HepG2 (cell line): ENCODE data around the gene ZNF783. TPM values are rescaled to one million over a fixed set of nuclear protein-coding genes. Genes with fewer than 3 reads are reported as not detected.

Experiments used
- ATAC-seq: fragments of 200-7000 bp; cut with Tn5 transposase; 3 replicates; pipeline ENCODE4 v1.9.1; 2020; ENCODE audit warnings: mild to moderate bottlenecking, moderate library complexity
- BruUV-seq: library from RNA; stranded (reverse); fragments of 400-500 nt; replicated peaks from 2 replicates; lab custom pipeline; 2021; lab: Mats Ljungman, UMichigan
- CTCF ChIA-PET: fragments of 300-600 bp; formaldehyde crosslinking; extraction: SDS; loops from one replicate; lab custom pipeline; 2021; ENCODE audit warnings: low total read pairs, inconsistent platforms, low intra/inter-chr PET ratio; lab: Yijun Ruan, JAX
- POLR2A ChIA-PET: fragments of 350-600 bp; sonication (Branson Sonifier 250); formaldehyde crosslinking; loops from one replicate; lab custom pipeline; 2020; ENCODE audit warnings: antibody characterized with exemption, inconsistent platforms; lab: Yijun Ruan, JAX
- DNase-seq: peaks from one replicate; pipeline ENCODE4 v3.0.0-alpha.2; 2015; ENCODE audit warnings: low spot score
- FAIRE-seq: peaks from 3 replicates; lab custom pipeline; 2011; peaks lifted over from hg19 to GRCh38; lab: Jason Lieb, UNC
- H2AFZ ChIP-seq: one replicate; pipeline ENCODE4 v1.6.1; 2011; ENCODE audit warnings: low read length, inconsistent platforms
- H3K27ac ChIP-seq: fragments of 300-600 bp; 3 replicates; pipeline ENCODE4 v1.8.0; 2011; ENCODE audit warnings: mixed run types, mild to moderate bottlenecking, mixed read lengths, low read length, inconsistent platforms; ENCODE audit not compliant: insufficient read depth; ENCODE audit errors: extremely low read length
- H3K27me3 ChIP-seq, 2 experiments: fragments of 200-600 bp in 1 of 2; 2 replicates in 1 of 2; 3 replicates in 1 of 2; pipeline versions ENCODE4 v1.6.0 to v1.8.0; 2011; ENCODE audit warnings: low read length in 2 of 2, mild to moderate bottlenecking in 2 of 2, moderate library complexity in 2 of 2, inconsistent platforms in 1 of 2; ENCODE audit not compliant: insufficient read depth in 2 of 2, control insufficient read depth in 1 of 2
- H3K36me3 ChIP-seq, 2 experiments: fragments of 200-600 bp in 1 of 2; replicated peaks in 1 of 2; 2 replicates in 1 of 2; 3 replicates in 1 of 2; pipeline versions ENCODE4 v1.5.1 to v1.8.0; 2011; ENCODE audit warnings: low read length in 2 of 2, inconsistent platforms in 1 of 2; ENCODE audit not compliant: insufficient read depth in 2 of 2, control insufficient read depth in 1 of 2
- H3K4me1 ChIP-seq: 2 replicates; pipeline ENCODE4 v1.5.1; 2012; ENCODE audit warnings: low read length, inconsistent platforms; ENCODE audit not compliant: insufficient read depth
- H3K4me2 ChIP-seq: 2 replicates; pipeline ENCODE4 v1.6.0; 2011; ENCODE audit warnings: low read depth, low read length, inconsistent platforms
- H3K4me3 ChIP-seq, 3 experiments: fragments of 200-600 bp in 1 of 3; sonication (generic), shearing (Covaris generic) in 1 of 3; replicated peaks in 1 of 3; 2 replicates each; pipeline ENCODE4 v1.5.1; 2011 to 2016; ENCODE audit warnings: low read length in 3 of 3, inconsistent platforms in 2 of 3, low read depth in 2 of 3, mild to moderate bottlenecking in 2 of 3, control low read depth in 1 of 3, mixed read lengths in 1 of 3; ENCODE audit not compliant: insufficient read depth in 1 of 3
- H3K79me2 ChIP-seq: one replicate; pipeline ENCODE4 v1.6.1; 2011; ENCODE audit warnings: low read length, inconsistent platforms; ENCODE audit not compliant: insufficient read depth
- H3K9ac ChIP-seq: 2 replicates; pipeline ENCODE4 v1.6.0; 2011; ENCODE audit warnings: mild to moderate bottlenecking, low read depth, low read length, inconsistent platforms; ENCODE audit not compliant: insufficient read depth
- H3K9me3 ChIP-seq: 2 replicates; pipeline ENCODE4 v1.5.1; 2012; ENCODE audit warnings: mild to moderate bottlenecking, low read length
- H4K20me1 ChIP-seq: 2 replicates; pipeline ENCODE4 v1.6.0; 2011; ENCODE audit warnings: inconsistent platforms, mild to moderate bottlenecking, low read length, moderate library complexity; ENCODE audit not compliant: insufficient read depth
- CCAR2 ChIP-seq: fragments of 200-400 bp; formaldehyde crosslinking; optimal IDR thresholded peaks from 2 replicates; pipeline ENCODE3; 2018; ENCODE audit warnings: low read depth, mild to moderate bottlenecking, low read length, moderate library complexity
- CTCF ChIP-seq: sonication (generic); formaldehyde crosslinking; IDR thresholded peaks from 2 replicates; pipeline ENCODE4 v1.5.0; 2020; ENCODE audit warnings: mild to moderate bottlenecking, missing genetic modification reagents, moderate library complexity
- RBM39 ChIP-seq: fragments of 200-400 bp; formaldehyde crosslinking; IDR thresholded peaks from one replicate; pipeline ENCODE4 v1.6.1; 2018; ENCODE audit warnings: antibody characterized with exemption, mild to moderate bottlenecking, low read depth, low read length; ENCODE audit not compliant: poor library complexity, severe bottlenecking
- RNF2 ChIP-seq: fragments of 450-650 bp; conservative IDR thresholded peaks from 2 replicates; pipeline ENCODE4 v1.6.1; 2016; ENCODE audit warnings: low read depth
- SRY ChIP-seq: sonication (generic); formaldehyde crosslinking; IDR thresholded peaks from 2 replicates; pipeline ENCODE4 v1.8.0; 2022; ENCODE audit warnings: mild to moderate bottlenecking, missing genetic modification reagents
- XRCC5 ChIP-seq: fragments of 200-400 bp; formaldehyde crosslinking; optimal IDR thresholded peaks from 2 replicates; pipeline ENCODE3; 2017; ENCODE audit warnings: mild to moderate bottlenecking, low read length
- ZBTB1 ChIP-seq: sonication (generic); formaldehyde crosslinking; IDR thresholded peaks from 2 replicates; pipeline ENCODE4 v1.4.0; 2020; ENCODE audit warnings: missing genetic modification reagents, borderline replicate concordance
- ZNF256 ChIP-seq: sonication (generic); formaldehyde crosslinking; conservative IDR thresholded peaks from 2 replicates; pipeline ENCODE4 v1.4.0; 2020; ENCODE audit warnings: missing genetic modification reagents
- ZNF264 ChIP-seq: sonication (generic); formaldehyde crosslinking; IDR thresholded peaks from 2 replicates; pipeline ENCODE4 v1.4.0; 2020; ENCODE audit warnings: missing genetic modification reagents
- ZNF790 ChIP-seq: sonication (generic); formaldehyde crosslinking; IDR thresholded peaks from 2 replicates; pipeline ENCODE4 v1.8.0; 2022; ENCODE audit warnings: missing genetic modification reagents, mild to moderate bottlenecking, borderline replicate concordance
- WGBS: methylation state at CpG from one replicate; pipeline ENCODE4 v1.1.6; 2017; ENCODE audit warnings: low lambda C conversion rate; 5-methylcytosine and 5-hydroxymethylcytosine counted together
- in situ Hi-C: cut with HindIII; loops from 2 replicates; pipeline ENCODE4 v1.10.0; 2017; ENCODE audit warnings: low pct_unique_long_range_greater_than_20kb; ENCODE audit not compliant: extremely low pct_ligation_motif_present
- intact Hi-C: fragments of 100-400 bp; cut with micrococcal nuclease; formaldehyde crosslinking; loops from one replicate; pipeline ENCODE4 v1.10.0; 2022; ENCODE audit not compliant: unreplicated experiment
- polyA plus RNA-seq, 8 experiments: library from polyadenylated mRNA; depleted of rRNA in 3 of 8; stranded (reverse) in 7 of 8; unstranded in 1 of 8; fragments of >200 nt; fragmentation: Illumina TruSeq in 4 of 8; extraction: Trizol in 4 of 8; gene quantifications; 2 replicates each; pipeline versions ENCODE4 v1.2.1 to v1.2.3, GENCODE V29; 2011 to 2016; ENCODE audit warnings: low read depth in 4 of 8, missing spikeins in 1 of 8, mixed read lengths in 1 of 8; ENCODE audit not compliant: insufficient read depth in 1 of 8
- total RNA-seq, 5 experiments: library from RNA; depleted of rRNA; stranded (reverse); fragments of >200 nt; fragmentation: Illumina TruSeq; extraction: Trizol; gene quantifications; 2 replicates each; pipeline ENCODE4 v1.2.3, GENCODE V29; 2016; ENCODE audit warnings: low read depth in 1 of 5

ZNF783 gene
- total and polyA plus RNA-seq, 2 of the 13 experiments (the other 11 are each of a cell fraction or from before 2014, with no cell fraction given) = 4.1 to 5.2 TPM

GRCh38 chr7:149282331-149282655, 20.3 kb downstream of the ZNF783 start:
- ATAC-seq = no peak
- H4K20me1 ChIP-seq = no peaks in the 10 kb centered on the region
- DNase-seq = no peak
- no peak for TF ChIP-seq RBM39
- TF ChIP-seq, all 625 proteins: peak for 0
- intact Hi-C loops (no loop called here), in situ Hi-C loops (no loop called here)
- 94% methylated on average over 5 of the region's 5 CpGs for WGBS
- Histone ChIP-seq H3K79me2 (no peaks in the 10 kb centered on the region), H3K27me3 (no peaks in the 10 kb centered on the region; a peak in 1 of 5 replicates), H3K4me2 (no peak overlapping the region), H3K9ac (no peak overlapping the region), H3K4me1 (peaks cover 10% of the 10 kb centered on the region; the same call in 1 of the 2 replicates), H3K27ac (no peak overlapping the region), H3K36me3 (peaks cover 5 to 8% of the 10 kb centered on the region in 2 experiments; a peak in 4 of 5 replicates), H2AFZ (no peak overlapping the region), H3K4me3 (no peak overlapping the region), H3K9me3 (no peaks in the 10 kb centered on the region)
- no TSS peak for BruUV-seq
- ChIA-PET POLR2A (no interaction called here), CTCF (no interaction called here)
- no peak for FAIRE-seq

GRCh38 chr7:149283321-149283720, 21.3 kb downstream of the ZNF783 start:
- no peak overlapping the region for H3K4me2 ChIP-seq
- H3K79me2 ChIP-seq = no peaks in the 10 kb centered on the region
- peaks cover 5 to 7% of the 10 kb centered on the region in 2 experiments; a peak in 4 of 5 replicates for H3K36me3 ChIP-seq
- FAIRE-seq (no peak), DNase-seq (no peak), ATAC-seq (no peak)
- no peaks in the 10 kb centered on the region for H4K20me1 ChIP-seq
- POLR2A ChIA-PET = no interaction called here
- no peaks in the 10 kb centered on the region for H3K9me3 ChIP-seq
- intact Hi-C loops = no loop called here
- no peak overlapping the region for H3K4me3 ChIP-seq
- no peak overlapping the region for H2AFZ ChIP-seq
- no TSS peak for BruUV-seq
- TF ChIP-seq XRCC5 (no peak), ZNF790 (CRISPR knock-in tag) (no peak), ZNF264 (CRISPR knock-in tag) (no peak), CCAR2 (no peak), CTCF (0 out of 2 replicates have a peak, but pooled peaks have one; percentile 19), ZBTB1 (CRISPR knock-in tag) (no peak), RNF2 (no peak), ZNF256 (no peak), SRY (CRISPR knock-in tag) (no peak)
- H3K27ac ChIP-seq = no peak overlapping the region
- H3K4me1 ChIP-seq = peaks cover 10% of the 10 kb centered on the region; the same call in 1 of the 2 replicates
- in situ Hi-C loops = no loop called here
- no peaks in the 10 kb centered on the region; a peak in 1 of 5 replicates for H3K27me3 ChIP-seq
- no peak overlapping the region for H3K9ac ChIP-seq
- 93% methylated on average over 2 of the region's 3 CpGs for WGBS
- CTCF ChIA-PET = no interaction called here
